HG03139 (cell line): ENCODE results near the gene POLR1A.

ENCODE experiments used
- ATAC-seq: cut with Tn5 transposase; IDR thresholded peaks from one replicate; pipeline ENCODE4 v1.9.1; 2021; ENCODE audit not compliant: unreplicated experiment

POLR1A gene

DNA sequence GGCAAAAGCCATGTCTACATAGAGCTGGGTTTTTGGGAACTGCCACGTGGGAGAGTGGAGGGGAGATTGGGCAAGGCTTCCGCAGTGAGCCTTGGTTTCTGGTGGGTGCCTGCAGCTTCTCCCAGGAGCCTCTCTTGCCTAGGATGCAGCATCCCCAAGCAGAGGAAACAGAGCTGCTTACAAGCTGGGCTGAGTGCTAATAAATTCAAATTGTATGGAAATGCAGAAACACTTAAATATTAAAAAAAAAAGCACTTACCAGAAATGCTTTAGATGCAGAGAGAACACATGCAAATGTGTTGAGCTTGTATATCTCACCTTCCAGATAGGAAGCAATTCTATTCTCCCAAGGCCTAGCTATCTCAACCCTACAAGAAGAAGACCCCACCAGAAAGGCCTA lies 120.9 kb downstream of the POLR1A start:
- ATAC-seq, result no peak

DNA sequence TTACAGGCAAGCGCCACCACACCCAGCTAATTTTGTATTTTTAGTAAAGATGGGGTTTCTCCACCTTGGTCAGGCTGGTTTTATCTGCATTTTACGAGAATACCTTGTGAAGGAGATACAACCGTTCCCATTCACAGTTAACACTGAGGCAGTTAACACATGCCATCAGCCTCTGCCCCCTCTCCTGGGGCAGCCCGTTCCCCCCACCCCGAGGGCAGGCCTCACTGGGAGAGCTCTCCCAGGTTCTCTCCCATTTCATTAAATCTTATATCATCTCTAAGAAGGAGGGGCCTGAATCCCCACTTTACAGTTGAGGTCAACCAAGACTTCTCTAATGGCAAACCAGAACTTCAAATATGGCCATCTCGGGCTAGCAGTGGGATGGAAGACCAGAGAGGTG lies 121.9 kb downstream of the POLR1A start:
- ATAC-seq, result no peak

DNA sequence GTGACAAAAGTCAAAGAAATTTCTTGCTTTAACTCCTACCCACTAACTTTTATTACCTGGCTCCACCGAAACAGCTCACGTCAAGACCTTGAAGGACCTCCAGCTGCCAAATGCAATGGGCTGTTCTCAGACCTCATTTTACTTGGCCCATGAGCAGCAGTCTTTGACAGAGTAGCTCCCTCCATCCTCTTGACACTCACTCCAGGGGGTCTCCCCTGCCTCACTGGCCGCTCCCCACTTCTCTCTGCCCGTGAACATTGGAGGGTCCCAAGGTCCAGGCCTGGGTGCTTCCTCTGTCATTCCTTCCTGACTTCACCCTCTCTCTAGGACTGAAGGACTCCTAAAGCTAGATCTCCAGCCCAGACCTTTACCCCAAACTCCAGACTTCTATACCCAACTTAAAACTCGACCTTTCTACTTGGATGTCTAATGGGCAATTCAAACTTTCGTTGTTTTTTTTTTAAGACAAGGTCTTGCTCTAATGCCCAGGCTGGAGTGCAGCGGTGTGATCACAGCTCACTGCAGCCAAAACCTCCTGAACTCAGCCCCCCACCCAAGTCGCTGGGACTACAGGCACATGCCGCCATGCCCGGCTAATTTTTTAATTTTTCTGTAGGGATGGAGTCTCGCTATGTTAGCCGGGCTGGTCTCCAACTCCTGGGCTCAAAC lies 124.0 kb downstream of the POLR1A start:
- no peak for ATAC-seq

DNA sequence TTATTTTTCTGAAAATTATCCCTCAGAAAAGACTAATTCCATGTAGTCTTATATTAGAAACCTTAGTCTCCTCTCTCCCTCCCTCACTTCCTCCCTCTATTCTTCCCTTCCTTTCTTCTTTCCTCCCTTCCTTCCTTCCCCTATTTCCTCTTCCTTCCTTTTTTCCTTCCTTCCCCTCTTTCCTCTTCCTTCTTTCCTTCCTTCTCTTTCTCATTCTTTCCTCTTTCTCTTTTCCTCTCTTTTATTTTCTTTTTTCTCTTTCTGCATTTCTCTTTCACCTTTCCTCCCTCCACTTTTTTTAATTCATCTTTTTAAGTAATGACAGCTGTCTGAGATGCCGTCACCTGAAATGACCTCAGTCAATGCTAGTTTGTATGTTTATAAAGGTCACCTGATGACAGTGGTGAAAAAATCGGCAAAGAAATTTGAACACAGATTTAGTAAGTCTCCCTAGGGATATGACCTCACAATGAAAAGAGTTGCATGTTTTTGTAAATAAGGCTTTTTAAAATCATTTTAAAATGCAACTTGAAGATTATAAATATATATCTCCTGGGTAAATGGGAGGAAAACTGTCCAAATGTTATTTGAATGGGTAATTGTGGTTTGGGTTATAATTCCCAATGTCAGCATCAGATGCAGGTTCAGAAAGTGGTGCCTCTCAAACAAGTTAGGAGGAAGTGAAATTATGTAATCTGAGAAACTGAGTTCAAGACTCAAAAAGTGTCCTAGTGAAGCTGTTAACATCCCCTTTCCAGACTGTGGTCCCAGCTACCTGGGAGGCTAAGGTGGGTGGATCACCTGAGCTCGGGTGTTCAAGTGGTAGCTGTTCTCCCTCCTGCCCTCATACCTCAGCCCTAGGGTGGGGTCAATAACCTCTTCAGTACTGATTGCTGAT lies 126.6 kb downstream of the POLR1A start:
- ATAC-seq, result no peak

DNA sequence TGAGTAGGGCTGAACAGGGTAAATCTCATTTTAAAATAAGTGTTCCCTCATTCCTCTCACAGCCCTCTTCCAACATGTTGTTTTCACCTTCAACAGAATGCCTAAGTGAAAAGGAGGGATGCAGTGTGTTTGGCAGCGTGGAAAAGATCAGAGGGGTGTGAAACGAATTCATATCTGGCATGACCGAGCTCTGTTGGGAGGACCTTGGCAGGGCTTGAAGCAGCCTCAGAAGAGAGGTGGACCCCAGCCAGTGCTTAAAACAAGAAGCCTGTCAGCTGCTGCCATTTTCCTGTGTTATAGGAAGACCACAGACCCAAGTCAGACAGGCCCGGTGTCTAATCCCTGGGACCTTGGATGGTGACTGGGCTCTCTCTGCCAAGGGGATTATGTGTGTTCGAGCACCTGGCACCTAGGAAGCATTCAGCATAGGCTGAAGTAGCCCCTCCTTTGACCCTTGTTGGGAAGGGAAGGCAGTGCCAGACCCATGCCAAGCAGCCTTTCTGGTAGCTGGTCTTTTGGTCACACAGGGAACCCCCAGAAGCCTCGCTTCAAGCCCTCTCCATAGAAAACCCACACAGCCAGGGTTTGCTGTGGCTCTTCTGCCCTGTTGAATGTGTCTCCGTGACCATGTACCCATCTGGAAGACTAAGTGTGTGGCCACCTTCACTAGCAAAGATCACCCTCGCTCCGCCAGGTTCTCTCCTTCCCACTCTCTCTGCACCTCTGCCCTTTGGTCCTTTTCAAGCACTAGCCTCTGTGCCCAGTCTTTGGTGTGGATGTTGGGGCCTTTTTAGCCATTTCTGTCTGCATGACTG lies 129.4 kb downstream of the POLR1A start:
- no peak for ATAC-seq

DNA sequence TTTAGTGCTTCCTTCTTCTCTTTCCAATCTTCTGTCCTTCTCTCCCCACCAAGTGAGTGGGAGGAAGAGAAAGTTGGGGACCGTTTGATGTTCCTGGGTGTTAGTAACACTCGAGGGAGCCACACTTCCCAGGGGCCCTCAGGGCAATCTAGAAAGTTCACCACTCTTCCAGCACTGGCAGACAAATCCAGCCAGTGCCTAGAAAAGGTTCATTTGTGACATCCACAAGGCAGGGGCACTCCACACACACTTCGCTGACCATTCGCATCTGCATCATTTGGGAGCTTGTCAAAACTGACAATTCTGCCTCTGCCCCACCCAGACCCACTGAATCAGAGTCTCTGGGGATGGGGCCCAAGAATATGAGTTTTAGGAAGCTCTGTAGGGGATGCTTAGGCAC lies 130.1 kb downstream of the POLR1A start:
- no peak for ATAC-seq

DNA sequence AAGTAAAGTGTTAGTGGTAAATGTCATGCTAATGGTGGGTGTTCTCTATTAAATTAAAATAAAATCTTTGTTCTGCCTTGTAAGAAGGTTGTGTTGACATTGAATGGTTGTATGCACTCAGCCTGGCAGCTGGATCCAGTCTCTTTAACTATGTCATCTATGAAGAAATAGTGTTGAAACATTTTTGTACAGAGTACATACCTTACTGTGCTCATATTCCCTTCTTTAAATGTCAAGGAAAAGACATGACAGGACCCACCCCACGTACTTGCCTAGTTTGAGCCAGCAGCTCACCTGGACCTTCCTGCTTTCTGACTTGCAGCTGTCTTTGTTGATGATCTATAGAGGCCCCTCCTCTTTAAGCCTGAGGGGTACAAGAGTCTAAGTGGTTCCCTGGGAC lies 131.3 kb downstream of the POLR1A start:
- ATAC-seq, result no peak

DNA sequence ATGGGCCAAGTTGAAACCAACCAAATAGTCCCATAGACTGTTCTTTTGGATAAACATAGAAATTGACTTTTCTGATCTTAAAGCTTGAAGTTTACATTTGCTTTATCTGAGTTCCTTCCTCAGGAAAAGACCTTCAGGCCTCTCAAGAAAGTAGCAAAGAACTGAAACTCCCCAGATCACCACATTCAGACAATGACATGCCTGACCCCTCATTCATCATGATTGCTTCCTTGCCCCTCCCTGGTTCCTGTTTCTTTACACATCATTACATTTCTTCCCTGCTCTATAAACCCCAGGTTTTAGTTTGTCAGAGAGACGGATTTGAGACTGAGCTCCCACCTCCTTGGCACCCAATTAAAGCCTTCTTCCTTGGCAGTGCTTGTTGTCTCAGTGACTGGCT lies 133.3 kb downstream of the POLR1A start:
- no peak for ATAC-seq

DNA sequence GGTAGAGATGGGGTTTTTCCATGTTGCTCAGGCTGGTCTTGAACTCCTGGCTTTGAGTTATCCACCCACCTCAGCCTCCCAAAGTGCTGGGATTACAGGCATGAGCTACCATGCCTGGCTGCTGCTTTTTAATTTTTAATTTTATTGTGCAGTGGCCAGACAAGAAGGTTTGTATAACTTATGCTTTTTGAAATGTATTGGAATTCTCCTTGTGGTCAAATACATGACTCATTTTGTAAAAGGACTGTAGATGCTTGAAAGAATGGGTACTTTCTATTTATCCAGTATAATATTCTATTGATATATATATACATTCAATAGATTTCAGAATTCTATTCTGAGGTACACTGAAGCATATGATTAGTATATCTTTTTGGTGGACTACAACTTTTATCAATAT lies 134.3 kb downstream of the POLR1A start:
- ATAC-seq, result no peak
